ENCODE data around the gene ESRRB.

- TF ChIP-seq CTCF (IDR thresholded peaks at IDR 0.05) (no peak), EP300 (IDR thresholded peaks at IDR 0.05) (no peak), POLR2A (IDR thresholded peaks at IDR 0.05) (no peak)
Observed at GRCh38 chr14:76350671-76351070, 25.3 kb upstream of the ESRRB start.
